Measurements from ENCODE around the gene CAVIN3.

Gene CAVIN3

GRCh38 chr11:6320411-6321155, at the start of gene CAVIN3:
CAVIN3 (minus strand) TSS chr11:6320501; CDS start chr11:6320476, 25 bp downstream.
- no peak for DNase-seq (ENCODE audit: low read depth)

GRCh38 chr11:6365659-6366058, 45.4 kb upstream of the CAVIN3 start:
- no peak for DNase-seq (ENCODE audit: low read depth)

GRCh38 chr11:6362873-6363678, 42.8 kb upstream of the CAVIN3 start:
- DNase-seq (ENCODE audit: low read depth): peak; percentile 38

- no peak for DNase-seq (ENCODE audit: low read depth)
These were observed 42.0 kb upstream of the CAVIN3 start for GRCh38 chr11:6362185-6362872.

GRCh38 chr11:6360183-6360582, 39.9 kb upstream of the CAVIN3 start:
- DNase-seq (ENCODE audit: low read depth): no peak

- no peak for DNase-seq (ENCODE audit: low read depth)
These were observed 36.9 kb upstream of the CAVIN3 start for GRCh38 chr11:6357222-6357621.

GRCh38 chr11:6356503-6357055, 36.3 kb upstream of the CAVIN3 start:
- DNase-seq (ENCODE audit: low read depth): no peak

- no peak for DNase-seq (ENCODE audit: low read depth)
These were observed 34.6 kb upstream of the CAVIN3 start for GRCh38 chr11:6354651-6355485.

GRCh38 chr11:6353367-6353987, 33.2 kb upstream of the CAVIN3 start:
- peak; percentile 24 for DNase-seq (ENCODE audit: low read depth)

GRCh38 chr11:6351782-6352382, 31.6 kb upstream of the CAVIN3 start:
- no peak for DNase-seq (ENCODE audit: low read depth)

GRCh38 chr11:6350486-6350885, 30.2 kb upstream of the CAVIN3 start:
- no peak for DNase-seq (ENCODE audit: low read depth)

GRCh38 chr11:6350043-6350442, 29.7 kb upstream of the CAVIN3 start:
- no peak for DNase-seq (ENCODE audit: low read depth)

GRCh38 chr11:6345366-6345765, 25.1 kb upstream of the CAVIN3 start:
- no peak for DNase-seq (ENCODE audit: low read depth)

GRCh38 chr11:6336293-6336692, 16.0 kb upstream of the CAVIN3 start:
- DNase-seq (ENCODE audit: low read depth): no peak

GRCh38 chr11:6334806-6335205, 14.5 kb upstream of the CAVIN3 start:
- no peak for DNase-seq (ENCODE audit: low read depth)

GRCh38 chr11:6333095-6333494, 12.8 kb upstream of the CAVIN3 start:
- DNase-seq (ENCODE audit: low read depth): no peak

GRCh38 chr11:6332066-6332465, 11.8 kb upstream of the CAVIN3 start:
- no peak for DNase-seq (ENCODE audit: low read depth)

- DNase-seq (ENCODE audit: low read depth): no peak
These were observed 8.0 kb upstream of the CAVIN3 start for GRCh38 chr11:6328321-6328720.

GRCh38 chr11:6327806-6328205, 7.5 kb upstream of the CAVIN3 start:
- DNase-seq (ENCODE audit: low read depth): no peak

- DNase-seq (ENCODE audit: low read depth): no peak
These were observed 6.7 kb upstream of the CAVIN3 start for GRCh38 chr11:6326985-6327384.

GRCh38 chr11:6326303-6326702, 6.0 kb upstream of the CAVIN3 start:
- DNase-seq (ENCODE audit: low read depth): no peak
